Coronary artery (tissue), 2 donors: ENCODE measurements around the gene SKAP1.

Source experiments
- DNase-seq: peaks from one replicate; pipeline ENCODE4 v3.0.0-alpha.2; 2017; ENCODE audit warnings: low spot score
- H3K27ac ChIP-seq, 2 donors: fragments of 200-600 bp; sonication (generic); one replicate each; pipeline ENCODE4 v1.5.1; 2016 to 2019
- H3K4me3 ChIP-seq: fragments of 200-600 bp; sonication (generic); 2 replicates; pipeline ENCODE4 v1.5.1; 2016; ENCODE audit warnings: mild to moderate bottlenecking, moderate library complexity
- TF ChIP-seq, protein P1 (sequence below): fragments of 200-600 bp; sonication (generic); IDR thresholded peaks from one replicate; pipeline ENCODE4 v1.5.1; 2019; ENCODE audit warnings: antibody characterized with exemption

Gene SKAP1

DNA sequence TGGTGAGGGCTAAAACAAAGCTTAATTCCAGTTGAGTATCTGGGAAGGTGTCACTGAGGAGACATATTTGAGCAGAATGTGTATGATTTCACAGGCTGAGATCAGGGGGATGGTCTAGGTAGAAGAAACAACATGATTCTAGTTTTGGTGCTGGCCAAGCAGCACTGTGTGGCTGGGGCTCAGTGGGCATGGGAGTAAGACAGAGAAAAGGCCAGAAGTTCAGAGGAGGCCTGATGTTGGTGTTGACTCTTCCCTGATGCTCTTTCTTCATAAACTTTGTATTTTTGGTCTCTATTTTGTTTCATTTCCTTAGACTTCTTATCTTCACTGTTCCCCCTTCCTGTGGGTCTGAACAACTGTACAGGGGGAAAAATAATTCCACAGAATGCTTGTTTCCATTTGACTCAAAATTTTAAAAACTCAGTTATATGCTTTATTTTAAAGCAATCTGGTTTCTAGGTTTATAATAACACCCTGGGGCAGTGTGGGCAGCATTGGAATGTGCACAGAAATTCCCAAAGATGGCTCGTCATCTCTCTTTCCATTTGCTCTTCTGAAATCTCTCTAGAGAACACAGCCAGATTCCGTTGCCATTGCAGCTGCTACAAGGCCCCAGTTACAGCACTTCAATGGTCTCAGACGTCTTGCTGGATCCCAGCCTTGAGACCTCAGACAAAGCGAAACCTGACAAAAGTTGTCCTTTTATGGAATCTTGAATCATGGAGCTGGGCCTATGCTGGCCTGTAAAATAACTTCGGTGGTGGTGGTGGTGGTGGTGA is 254.1 kb downstream of the SKAP1 start:
- Histone ChIP-seq H3K27ac (no peak overlapping the region), H3K4me3 (no peak overlapping the region)
- DNase-seq, result no peak
- TF ChIP-seq, protein P1, sequence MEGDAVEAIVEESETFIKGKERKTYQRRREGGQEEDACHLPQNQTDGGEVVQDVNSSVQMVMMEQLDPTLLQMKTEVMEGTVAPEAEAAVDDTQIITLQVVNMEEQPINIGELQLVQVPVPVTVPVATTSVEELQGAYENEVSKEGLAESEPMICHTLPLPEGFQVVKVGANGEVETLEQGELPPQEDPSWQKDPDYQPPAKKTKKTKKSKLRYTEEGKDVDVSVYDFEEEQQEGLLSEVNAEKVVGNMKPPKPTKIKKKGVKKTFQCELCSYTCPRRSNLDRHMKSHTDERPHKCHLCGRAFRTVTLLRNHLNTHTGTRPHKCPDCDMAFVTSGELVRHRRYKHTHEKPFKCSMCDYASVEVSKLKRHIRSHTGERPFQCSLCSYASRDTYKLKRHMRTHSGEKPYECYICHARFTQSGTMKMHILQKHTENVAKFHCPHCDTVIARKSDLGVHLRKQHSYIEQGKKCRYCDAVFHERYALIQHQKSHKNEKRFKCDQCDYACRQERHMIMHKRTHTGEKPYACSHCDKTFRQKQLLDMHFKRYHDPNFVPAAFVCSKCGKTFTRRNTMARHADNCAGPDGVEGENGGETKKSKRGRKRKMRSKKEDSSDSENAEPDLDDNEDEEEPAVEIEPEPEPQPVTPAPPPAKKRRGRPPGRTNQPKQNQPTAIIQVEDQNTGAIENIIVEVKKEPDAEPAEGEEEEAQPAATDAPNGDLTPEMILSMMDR, result no peak

DNA sequence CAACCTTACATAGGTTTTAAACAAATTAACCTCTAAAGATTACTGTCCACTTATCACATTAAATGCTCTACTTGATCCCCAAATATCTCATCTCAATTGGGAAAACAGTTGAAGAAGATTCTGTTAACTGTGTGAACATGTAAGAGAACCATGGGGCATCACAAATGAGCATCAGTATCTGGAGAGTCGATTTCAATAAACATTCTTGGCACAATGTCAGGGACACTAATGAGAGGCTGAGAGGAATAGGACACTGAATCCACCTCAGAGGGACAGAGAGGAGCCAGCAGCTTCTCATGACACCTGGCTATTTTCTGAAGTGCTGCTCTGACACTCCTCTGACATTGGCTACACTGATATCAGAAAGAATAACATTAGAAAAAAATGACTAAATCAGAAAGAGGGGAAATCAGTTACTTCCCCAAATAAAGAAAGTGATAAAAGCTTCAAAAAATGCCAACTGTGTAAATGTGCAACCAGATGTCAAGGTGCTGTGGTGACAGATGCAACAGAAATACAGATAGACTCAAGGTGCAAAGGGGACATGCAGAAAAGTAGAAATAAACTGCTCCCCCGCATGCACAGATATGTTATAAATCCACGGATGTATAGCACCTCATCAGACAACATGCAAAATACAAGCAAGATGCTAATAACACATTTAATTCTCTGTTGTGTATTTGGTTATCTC is 255.0 kb downstream of the SKAP1 start:
- Histone ChIP-seq H3K4me3 (no peak overlapping the region), H3K27ac (no peak overlapping the region)
- TF ChIP-seq, protein P1, result no peak
- no peak for DNase-seq

DNA sequence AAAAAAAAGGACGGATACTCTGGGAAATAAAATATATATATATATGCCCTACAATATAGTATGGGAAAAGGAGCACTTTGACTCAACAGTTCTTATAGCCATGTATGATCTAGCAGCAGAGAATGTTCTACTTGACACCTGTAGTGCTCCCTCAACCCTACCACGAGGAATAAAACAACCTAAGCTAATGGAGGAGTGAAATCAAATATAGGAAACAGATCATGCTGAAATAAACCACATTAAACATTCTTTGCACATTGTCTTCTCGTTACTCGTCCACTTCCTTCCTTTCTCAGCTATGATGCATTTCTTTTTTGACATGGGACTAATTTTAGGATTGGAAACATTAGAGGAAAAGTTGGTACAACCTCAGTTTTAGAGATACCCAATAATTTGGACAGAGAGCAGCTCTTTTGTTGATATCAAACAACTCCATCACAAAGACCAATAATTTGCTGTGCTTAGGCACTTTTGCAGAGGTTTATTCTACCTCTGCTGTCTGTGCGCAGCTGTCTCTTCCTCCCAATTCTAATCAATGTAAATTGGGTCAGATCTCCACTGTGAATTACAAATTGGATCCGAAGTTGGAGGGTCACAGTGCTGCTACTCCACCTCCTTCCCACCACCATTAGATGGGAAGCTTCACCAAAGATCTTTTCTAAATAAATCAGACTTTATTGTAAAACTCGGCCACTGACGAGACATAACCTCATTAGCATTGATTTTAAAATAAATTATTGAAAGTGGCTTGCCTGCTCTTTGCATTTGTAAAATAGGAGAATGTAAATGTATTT is 256.6 kb downstream of the SKAP1 start:
- TF ChIP-seq, protein P1, result no peak
- Histone ChIP-seq H3K27ac (no peak overlapping the region), H3K4me3 (no peak overlapping the region)
- DNase-seq, result no peak

DNA sequence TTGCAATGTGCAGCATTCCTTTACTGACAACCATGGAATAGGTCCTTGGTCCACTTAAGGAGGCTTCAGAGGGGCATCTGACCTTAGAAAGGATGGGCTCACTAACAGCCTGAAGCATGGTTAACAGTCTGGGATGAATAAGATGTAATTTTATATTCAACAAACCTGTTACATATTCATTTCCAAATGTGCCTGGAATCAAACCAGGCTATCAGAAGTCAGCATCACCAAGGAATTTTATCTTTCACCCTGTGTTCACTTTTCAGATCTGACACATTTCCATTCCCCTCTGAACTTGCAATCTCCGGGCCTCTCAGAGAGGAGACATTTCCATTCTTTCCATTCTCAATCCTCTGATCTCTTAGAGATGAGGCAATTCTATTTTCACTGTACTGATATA is 260.1 kb downstream of the SKAP1 start:
- DNase-seq, result no peak
- TF ChIP-seq, protein P1, result no peak
- H3K4me3 ChIP-seq, result no peak overlapping the region
- no peak overlapping the region for H3K27ac ChIP-seq

DNA sequence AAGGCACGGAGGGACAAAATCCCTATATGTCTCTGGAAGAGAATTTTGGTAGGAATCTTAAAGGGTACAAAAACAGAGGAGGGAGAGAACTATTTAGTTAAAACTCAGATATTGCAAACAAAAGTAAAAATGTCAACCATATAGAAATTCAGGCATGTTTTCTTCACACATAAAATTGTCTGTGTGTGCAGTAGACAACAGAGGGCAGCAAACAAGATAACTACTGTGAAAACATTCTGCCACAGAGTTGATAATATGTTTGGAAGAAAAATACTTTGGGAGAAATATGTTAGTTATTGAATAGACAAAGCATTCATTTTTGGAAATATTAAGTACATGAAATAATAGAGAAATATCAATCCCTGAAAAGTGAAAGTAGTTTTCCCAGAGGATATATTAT is 266.2 kb downstream of the SKAP1 start:
- Histone ChIP-seq H3K4me3 (no peak overlapping the region), H3K27ac (no peak overlapping the region)
- TF ChIP-seq, protein P1, result no peak
- no peak for DNase-seq

DNA sequence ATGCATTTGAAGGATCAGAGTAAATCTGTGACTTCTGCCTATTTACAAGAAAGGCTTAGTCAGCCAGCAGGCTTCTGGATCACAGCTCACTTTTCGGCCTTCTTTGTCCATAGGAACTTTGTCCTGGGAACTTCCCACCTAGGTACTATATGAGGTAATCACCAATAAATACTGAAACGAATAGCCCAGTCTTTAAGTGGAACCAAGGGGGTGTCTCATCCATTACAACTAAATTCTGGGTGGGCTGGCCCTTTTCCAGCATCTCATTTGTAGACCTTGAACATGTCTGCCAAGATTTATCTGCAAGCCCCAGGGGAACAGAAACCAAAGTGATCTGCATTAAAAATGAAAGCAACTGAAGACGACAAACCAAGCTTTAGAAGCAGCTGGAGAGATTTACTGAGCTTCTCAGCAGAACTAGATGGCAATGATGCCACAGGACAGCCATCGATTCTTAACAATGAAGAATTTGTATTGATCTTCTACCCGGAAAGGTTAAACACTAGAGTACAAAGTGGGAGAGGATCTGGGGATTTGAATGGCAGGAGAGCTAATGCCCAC is 267.0 kb downstream of the SKAP1 start:
- Histone ChIP-seq H3K27ac (no peak overlapping the region), H3K4me3 (no peak overlapping the region)
- no peak for DNase-seq
- TF ChIP-seq, protein P1, result no peak
